Heart left ventricle (tissue), 13 donors: Measurements from ENCODE around the gene DMGDH.

Experiments used
- CTCF ChIP-seq, 12 donors: fragments of 200-600 bp; sonication (generic) in 4 of 12; IDR thresholded peaks; one replicate each; pipeline versions ENCODE4 v1.5.0 to v1.8.0; 2018 to 2022; ENCODE audit warnings: antibody characterized with exemption in 12 of 12, mild to moderate bottlenecking in 5 of 12
- POLR2A ChIP-seq, 2 donors: fragments of 450-650 bp; IDR thresholded peaks; one replicate each; pipeline ENCODE4 v1.6.1; 2017; ENCODE audit warnings: antibody characterized with exemption in 2 of 2, mild to moderate bottlenecking in 2 of 2, moderate library complexity in 2 of 2
- donor health status: ischemic (EF 13 %, LVEDD 7.1; RV severe dilation, severe dysfunction).
- donor health status: DM: no; HTN: yes; CAD: no.
- donor health status: DM: no; HTN: no; CAD: no.
- donor health status: ischemic (EF 25% LVEDD 6.9; RV normal size, moderate dysfunction).
- donor health status: ischemic (EF 25% LVEDD 5.7; RV mildly dilated, moderate dysfunction).
- donor health status: ischemic (EF 35%, LVEDD 5.7; RV mildly dilated, moderate dysfunction).
- donor health status: nonischemic (EF 11% LVEDD 7.7; RV severe dilation, severe dysfunction).
- donor health status: DM: yes; HTN: yes; CAD: no.
- donor health status: PGD.
- donor health status: ischemic (EF 29% LVEDD 5.4; RV normal size, mild dysfunction).
- donor health status: nonischemic (EF 23%, LVEDD 6.1; RV moderate dilation, normal function).

GRCh38 chr5:79069488-79070349, at the start of gene DMGDH, which contains the start of gene BHMT2:
- TF ChIP-seq CTCF (IDR thresholded peaks at IDR 0.05) (no peak), POLR2A (IDR thresholded peaks at IDR 0.05) (no peak)
